Liver (tissue), 9 donors: ENCODE data around the gene BMAL2. TPM values are rescaled to one million over a fixed set of nuclear protein-coding genes. Genes with fewer than 3 reads are reported as not detected.

Experiments used
- DNase-seq: peaks from one replicate; pipeline ENCODE4 v3.0.0-alpha.2; 2017; ENCODE audit warnings: low spot score
- H3K27ac ChIP-seq, 2 donors: one replicate each; pipeline ENCODE4 v1.7.0; 2013; ENCODE audit warnings: inconsistent platforms in 2 of 2, low read length in 2 of 2, control low read depth in 1 of 2, low read depth in 1 of 2, mild to moderate bottlenecking in 1 of 2
- H3K27me3 ChIP-seq, 4 donors: one replicate each; pipeline versions ENCODE4 v1.6.1 to v1.7.0; 2013; ENCODE audit warnings: low read length in 3 of 4, inconsistent platforms in 1 of 4, mild to moderate bottlenecking in 1 of 4, moderate library complexity in 1 of 4; ENCODE audit not compliant: control insufficient read depth in 4 of 4, insufficient read depth in 4 of 4
- H3K36me3 ChIP-seq, 4 donors: one replicate each; pipeline versions ENCODE4 v1.6.1 to v1.7.0; 2013; ENCODE audit warnings: low read length in 3 of 4, mild to moderate bottlenecking in 3 of 4, low read depth in 1 of 4, moderate library complexity in 1 of 4; ENCODE audit not compliant: control insufficient read depth in 4 of 4, insufficient read depth in 3 of 4
- H3K4me1 ChIP-seq, 4 donors: one replicate each; pipeline versions ENCODE4 v1.6.1 to v1.7.0; 2013; ENCODE audit warnings: low read length in 3 of 4, mild to moderate bottlenecking in 3 of 4, moderate library complexity in 1 of 4; ENCODE audit not compliant: control insufficient read depth in 4 of 4, insufficient read depth in 4 of 4
- H3K4me3 ChIP-seq, 3 donors: one replicate each; pipeline versions ENCODE4 v1.6.1 to v1.7.0; 2013; ENCODE audit warnings: low read length in 3 of 3, control low read depth in 1 of 3, low read depth in 1 of 3, mild to moderate bottlenecking in 1 of 3
- H3K9ac ChIP-seq, 2 donors: one replicate each; pipeline ENCODE4 v1.7.0; 2013; ENCODE audit warnings: low read length in 2 of 2, mild to moderate bottlenecking in 2 of 2, moderate library complexity in 2 of 2, control low read depth in 1 of 2, low read depth in 1 of 2
- H3K9me3 ChIP-seq, 4 donors: one replicate each; pipeline versions ENCODE4 v1.6.1 to v1.7.0; 2013; ENCODE audit warnings: low read length in 3 of 4; ENCODE audit not compliant: control insufficient read depth in 4 of 4
- ATF3 ChIP-seq: IDR thresholded peaks from 2 replicates; pipeline ENCODE4 v1.6.1; 2016; ENCODE audit warnings: antibody characterized with exemption
- CTCF ChIP-seq: fragments of 150-350 bp; IDR thresholded peaks from 2 replicates; pipeline ENCODE4 v1.5.1; 2017; ENCODE audit warnings: improper control_type of control experiment, low read depth, low read length; ENCODE audit not compliant: missing input control
- EGR1 ChIP-seq, 2 donors: IDR thresholded peaks; 2 replicates each; pipeline ENCODE4 v1.6.1; 2016 to 2018; ENCODE audit warnings: antibody characterized with exemption in 2 of 2, low read depth in 2 of 2
- FOXA1 ChIP-seq: IDR thresholded peaks from 2 replicates; pipeline ENCODE4 v1.6.1; 2016; ENCODE audit warnings: antibody characterized with exemption
- FOXA2 ChIP-seq: IDR thresholded peaks from 2 replicates; pipeline ENCODE4 v1.6.1; 2016; ENCODE audit warnings: antibody characterized with exemption
- GABPA ChIP-seq, 2 donors: IDR thresholded peaks in 1 of 2; conservative IDR thresholded peaks in 1 of 2; 2 replicates each; pipeline ENCODE4 v1.6.1; 2016; ENCODE audit warnings: antibody characterized with exemption in 2 of 2, mild to moderate bottlenecking in 1 of 2, moderate library complexity in 1 of 2
- HNF4A ChIP-seq, 2 donors: conservative IDR thresholded peaks; 2 replicates each; pipeline ENCODE4 v1.6.1; 2016; ENCODE audit warnings: antibody characterized with exemption in 2 of 2, mild to moderate bottlenecking in 2 of 2
- HNF4G ChIP-seq: IDR thresholded peaks from 2 replicates; pipeline ENCODE4 v1.6.1; 2016; ENCODE audit warnings: antibody characterized with exemption
- JUND ChIP-seq, 2 donors: IDR thresholded peaks; 2 replicates each; pipeline ENCODE4 v1.6.1; 2016; ENCODE audit warnings: antibody characterized with exemption in 2 of 2
- MAX ChIP-seq: IDR thresholded peaks from 2 replicates; pipeline ENCODE4 v1.6.1; 2016; ENCODE audit warnings: antibody characterized with exemption
- NR2F2 ChIP-seq: IDR thresholded peaks from 2 replicates; pipeline ENCODE4 v1.6.1; 2016; ENCODE audit warnings: antibody characterized with exemption
- RAD21 ChIP-seq, 2 donors: IDR thresholded peaks; 2 replicates each; pipeline ENCODE4 v1.6.1; 2016; ENCODE audit warnings: antibody characterized with exemption in 2 of 2, mild to moderate bottlenecking in 2 of 2
- REST ChIP-seq: IDR thresholded peaks from 2 replicates; pipeline ENCODE4 v1.6.1; 2016; ENCODE audit warnings: antibody characterized with exemption, mild to moderate bottlenecking
- RXRA ChIP-seq, 2 donors: IDR thresholded peaks; 2 replicates each; pipeline ENCODE4 v1.6.1; 2017 to 2018; ENCODE audit warnings: antibody characterized with exemption in 2 of 2, mild to moderate bottlenecking in 1 of 2
- SP1 ChIP-seq: IDR thresholded peaks from 2 replicates; pipeline ENCODE4 v1.6.1; 2018; ENCODE audit warnings: antibody characterized with exemption, mild to moderate bottlenecking
- TAF1 ChIP-seq: conservative IDR thresholded peaks from 2 replicates; pipeline ENCODE4 v1.6.1; 2016; ENCODE audit warnings: antibody characterized with exemption, mild to moderate bottlenecking
- YY1 ChIP-seq: IDR thresholded peaks from 2 replicates; pipeline ENCODE4 v1.6.1; 2016; ENCODE audit warnings: antibody characterized with exemption, mild to moderate bottlenecking
- ZBTB33 ChIP-seq: IDR thresholded peaks from 2 replicates; pipeline ENCODE4 v1.6.1; 2016; ENCODE audit warnings: antibody characterized with exemption
- WGBS: extraction: QIAGEN DNeasy Blood & Tissue Kit; methylation state at CpG from one replicate; pipeline ENCODE4 v1.1.7; 2013; 5-methylcytosine and 5-hydroxymethylcytosine counted together
- polyA plus RNA-seq, 2 donors: library from polyadenylated mRNA; stranded (reverse) in 1 of 2; unstranded in 1 of 2; fragments of 200-250 nt in 1 of 2; fragments of >200 nt in 1 of 2; fragmentation: Nextera tagmentation in 1 of 2; extraction: Ambion mirVana in 1 of 2; gene quantifications; one replicate each; pipeline versions ENCODE4 v1.2.1 to v1.2.3, GENCODE V29; 2013 to 2015
- total RNA-seq, 2 donors: library from RNA; depleted of rRNA; stranded (reverse); fragments of >200 nt; gene quantifications; one replicate each; pipeline ENCODE4 v1.2.3, GENCODE V29; 2014
- donor health status: healthy.
- donor health status: healthy.
- donor health status: healthy.
- donor health status: healthy.
- donor health status: healthy.

The BMAL2 gene
- total and polyA plus RNA-seq, 4 donors, result 1.4 to 4.4 (median 1.7) TPM

- 97% methylated on average over 3 of the region's 3 CpGs for WGBS
These were observed 43.2 kb upstream of the BMAL2 start for GRCh38 chr12:27289414-27289813.

More at GRCh38 chr12:27289414-27289813, 43.2 kb upstream of the BMAL2 start:
- Histone ChIP-seq H3K9ac (no peak overlapping the region), H3K27ac (no peak overlapping the region), H3K4me1 (peaks cover 1 to 18% (median 4%) of the 10 kb centered on the region in 4 donors), H3K27me3 (no peaks in the 10 kb centered on the region), H3K9me3 (no peaks in the 10 kb centered on the region), H3K36me3 (no peaks in the 10 kb centered on the region), H3K4me3 (no peak overlapping the region)
- DNase-seq, result no peak
- TF ChIP-seq GABPA (IDR thresholded peaks at IDR 0.05 in 1 of 2, conservative IDR thresholded peaks at IDR 0.05 in 1 of 2) (no peak), CTCF (no peak), MAX (no peak), HNF4A (conservative IDR thresholded peaks at IDR 0.05) (no peak), HNF4G (no peak), JUND (IDR thresholded peaks at IDR 0.05) (no peak), YY1 (no peak), FOXA2 (no peak), FOXA1 (no peak), NR2F2 (no peak), REST (no peak), EGR1 (IDR thresholded peaks at IDR 0.05; ENCODE audit: low read depth in 2 of 2) (no peak), ATF3 (no peak), RXRA (IDR thresholded peaks at IDR 0.05) (no peak), SP1 (no peak), ZBTB33 (no peak), RAD21 (IDR thresholded peaks at IDR 0.05) (no peak), TAF1 (no peak)
